ENCODE data around the gene SULF2. TPM values are rescaled to one million over a fixed set of nuclear protein-coding genes. Genes with fewer than 3 reads are reported as not detected.

Gene SULF2
- total and polyA plus RNA-seq, 9 of the 15 experiments (the other 6 are each of a cell fraction or from before 2014, with no cell fraction given): 0.33 TPM; not detected in 8

GRCh38 chr20:47704746-47705496 is 80.4 kb downstream of the SULF2 start:
- H3K9me3 ChIP-seq (replicated peaks; ENCODE audit: control insufficient read depth, insufficient read depth, low read depth, low read length): no peaks in the 10 kb centered on the region
- BruUV-seq (replicated peaks): no TSS peak
- no peak overlapping the region for H3K9ac ChIP-seq (ENCODE audit: insufficient read depth in 1 of 2, low read depth in 2 of 2, low read length in 2 of 2)
- peaks cover 31 to 74% of the 10 kb centered on the region in 2 experiments for H3K27me3 ChIP-seq (ENCODE audit: control insufficient read depth in 2 of 2, insufficient read depth in 2 of 2, low read length in 2 of 2)
- H4K20me1 ChIP-seq (replicated peaks; ENCODE audit: control insufficient read depth, insufficient read depth, low read length): peaks cover 6% of the 10 kb centered on the region; the same call in 1 of the 2 replicates
- H3K9me1 ChIP-seq (ENCODE audit: control insufficient read depth, insufficient read depth, low read length): no peaks in the 10 kb centered on the region
- no peaks in the 10 kb centered on the region; a peak in 1 of 5 replicates for H3K4me1 ChIP-seq (replicated peaks in 1 of 2; ENCODE audit: control insufficient read depth in 2 of 2, insufficient read depth in 2 of 2, low read length in 2 of 2)
- H3K4me3 ChIP-seq: no peak overlapping the region
- ChIA-PET CTCF (ENCODE audit: low intra/inter-chr PET ratio) (no interaction called here), POLR2A (interaction anchor here (0.5 to 1.2 kb wide), 3 partner anchors 12 to 1931 kb away, joined by 3 to 8 read pairs (median 3); no protein-coding TSS in a partner anchor)
- ATAC-seq: peak; percentile 63; the same call in 2 of the 3 replicates
- DNase-seq (ENCODE audit: extremely low read depth in 1 of 4, low spot score in 3 of 4): no peak
- H3K4me2 ChIP-seq (ENCODE audit: insufficient read depth, low read length): no peak overlapping the region
- H3K27ac ChIP-seq (ENCODE audit: extremely low read depth, low read depth, low read length): no peak overlapping the region
- WGBS (ENCODE audit: insufficient coverage, low coverage, missing lambda C conversion rate): 0% methylated on average over 15 of the region's 15 CpGs
- no peak for FAIRE-seq
- intact Hi-C loops (cut with micrococcal nuclease) (no loop called here), in situ Hi-C loops (cut with MboI) (no loop called here)
- H2AFZ ChIP-seq (ENCODE audit: low read depth, low read length): no peak overlapping the region
- H3K79me2 ChIP-seq (ENCODE audit: control insufficient read depth, insufficient read depth, low read length): no peaks in the 10 kb centered on the region
- no peaks in the 10 kb centered on the region for H3K36me3 ChIP-seq (ENCODE audit: control insufficient read depth, insufficient read depth, low read length)
- TF ChIP-seq GATAD2A (IDR thresholded peaks at IDR 0.05) (no peak), TAF7 (tag; IDR thresholded peaks at IDR 0.05) (no peak), NCOA6 (IDR thresholded peaks at IDR 0.05) (no peak), SREBF2 (CRISPR knock-in tag; IDR thresholded peaks at IDR 0.05) (no peak), NCOA1 (IDR thresholded peaks at IDR 0.05; ENCODE audit: low read depth) (no peak), HEY1 (CRISPR knock-in tag; IDR thresholded peaks at IDR 0.05; ENCODE audit: borderline replicate concordance) (no peak), LARP7 (IDR thresholded peaks at IDR 0.05) (no peak), FOXJ3 (CRISPR knock-in tag; IDR thresholded peaks at IDR 0.05) (no peak), ZNF76 (CRISPR knock-in tag; IDR thresholded peaks at IDR 0.05; ENCODE audit: borderline replicate concordance) (no peak), SAFB (IDR thresholded peaks at IDR 0.05; ENCODE audit: borderline replicate concordance, low read depth, low read length) (no peak), CHAMP1 (IDR thresholded peaks at IDR 0.05) (no peak), ZNF184 (CRISPR knock-in tag; IDR thresholded peaks at IDR 0.05) (no peak)
- TF ChIP-seq, protein P1, sequence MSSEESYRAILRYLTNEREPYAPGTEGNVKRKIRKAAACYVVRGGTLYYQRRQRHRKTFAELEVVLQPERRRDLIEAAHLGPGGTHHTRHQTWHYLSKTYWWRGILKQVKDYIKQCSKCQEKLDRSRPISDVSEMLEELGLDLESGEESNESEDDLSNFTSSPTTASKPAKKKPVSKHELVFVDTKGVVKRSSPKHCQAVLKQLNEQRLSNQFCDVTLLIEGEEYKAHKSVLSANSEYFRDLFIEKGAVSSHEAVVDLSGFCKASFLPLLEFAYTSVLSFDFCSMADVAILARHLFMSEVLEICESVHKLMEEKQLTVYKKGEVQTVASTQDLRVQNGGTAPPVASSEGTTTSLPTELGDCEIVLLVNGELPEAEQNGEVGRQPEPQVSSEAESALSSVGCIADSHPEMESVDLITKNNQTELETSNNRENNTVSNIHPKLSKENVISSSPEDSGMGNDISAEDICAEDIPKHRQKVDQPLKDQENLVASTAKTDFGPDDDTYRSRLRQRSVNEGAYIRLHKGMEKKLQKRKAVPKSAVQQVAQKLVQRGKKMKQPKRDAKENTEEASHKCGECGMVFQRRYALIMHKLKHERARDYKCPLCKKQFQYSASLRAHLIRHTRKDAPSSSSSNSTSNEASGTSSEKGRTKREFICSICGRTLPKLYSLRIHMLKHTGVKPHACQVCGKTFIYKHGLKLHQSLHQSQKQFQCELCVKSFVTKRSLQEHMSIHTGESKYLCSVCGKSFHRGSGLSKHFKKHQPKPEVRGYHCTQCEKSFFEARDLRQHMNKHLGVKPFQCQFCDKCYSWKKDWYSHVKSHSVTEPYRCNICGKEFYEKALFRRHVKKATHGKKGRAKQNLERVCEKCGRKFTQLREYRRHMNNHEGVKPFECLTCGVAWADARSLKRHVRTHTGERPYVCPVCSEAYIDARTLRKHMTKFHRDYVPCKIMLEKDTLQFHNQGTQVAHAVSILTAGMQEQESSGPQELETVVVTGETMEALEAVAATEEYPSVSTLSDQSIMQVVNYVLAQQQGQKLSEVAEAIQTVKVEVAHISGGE (CRISPR knock-in tag; IDR thresholded peaks at IDR 0.05): peak in 1 of 3 experiments; percentile 57; a peak in 2 of 6 replicates
- TF ChIP-seq, protein P2, sequence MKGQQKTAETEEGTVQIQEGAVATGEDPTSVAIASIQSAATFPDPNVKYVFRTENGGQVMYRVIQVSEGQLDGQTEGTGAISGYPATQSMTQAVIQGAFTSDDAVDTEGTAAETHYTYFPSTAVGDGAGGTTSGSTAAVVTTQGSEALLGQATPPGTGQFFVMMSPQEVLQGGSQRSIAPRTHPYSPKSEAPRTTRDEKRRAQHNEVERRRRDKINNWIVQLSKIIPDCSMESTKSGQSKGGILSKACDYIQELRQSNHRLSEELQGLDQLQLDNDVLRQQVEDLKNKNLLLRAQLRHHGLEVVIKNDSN (CRISPR knock-in tag; IDR thresholded peaks at IDR 0.05): no peak
